ENCODE data around the gene TDRD12. TPM values are rescaled to one million over a fixed set of nuclear protein-coding genes. Genes with fewer than 3 reads are reported as not detected.
A peak's percentile ranks its signal among the peaks of the same experiment; 100 is the strongest.

TDRD12 gene
- total and polyA plus RNA-seq, 2 of the 13 experiments (the other 11 are each of a cell fraction or from before 2014, with no cell fraction given), result 0.03 to 0.40 TPM

- TF ChIP-seq PATZ1 (CRISPR knock-in tag; IDR thresholded peaks at IDR 0.05) (no peak), THYN1 (CRISPR knock-in tag; IDR thresholded peaks at IDR 0.05; ENCODE audit: borderline replicate concordance, low read depth) (no peak), ARID2 (CRISPR knock-in tag; IDR thresholded peaks at IDR 0.05; ENCODE audit: borderline replicate concordance) (no peak), MEF2D (CRISPR knock-in tag; IDR thresholded peaks at IDR 0.05) (no peak), HMGA1 (CRISPR knock-in tag; conservative IDR thresholded peaks at IDR 0.05) (no peak), HOXA9 (CRISPR knock-in tag; IDR thresholded peaks at IDR 0.05; ENCODE audit: borderline replicate concordance) (no peak)
- TF ChIP-seq, protein P1, sequence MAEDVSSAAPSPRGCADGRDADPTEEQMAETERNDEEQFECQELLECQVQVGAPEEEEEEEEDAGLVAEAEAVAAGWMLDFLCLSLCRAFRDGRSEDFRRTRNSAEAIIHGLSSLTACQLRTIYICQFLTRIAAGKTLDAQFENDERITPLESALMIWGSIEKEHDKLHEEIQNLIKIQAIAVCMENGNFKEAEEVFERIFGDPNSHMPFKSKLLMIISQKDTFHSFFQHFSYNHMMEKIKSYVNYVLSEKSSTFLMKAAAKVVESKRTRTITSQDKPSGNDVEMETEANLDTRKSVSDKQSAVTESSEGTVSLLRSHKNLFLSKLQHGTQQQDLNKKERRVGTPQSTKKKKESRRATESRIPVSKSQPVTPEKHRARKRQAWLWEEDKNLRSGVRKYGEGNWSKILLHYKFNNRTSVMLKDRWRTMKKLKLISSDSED (CRISPR knock-in tag; IDR thresholded peaks at IDR 0.05), result no peak
Measured at GRCh38 chr19:32866061-32866460, 146.5 kb downstream of the TDRD12 start (continued).

DNA sequence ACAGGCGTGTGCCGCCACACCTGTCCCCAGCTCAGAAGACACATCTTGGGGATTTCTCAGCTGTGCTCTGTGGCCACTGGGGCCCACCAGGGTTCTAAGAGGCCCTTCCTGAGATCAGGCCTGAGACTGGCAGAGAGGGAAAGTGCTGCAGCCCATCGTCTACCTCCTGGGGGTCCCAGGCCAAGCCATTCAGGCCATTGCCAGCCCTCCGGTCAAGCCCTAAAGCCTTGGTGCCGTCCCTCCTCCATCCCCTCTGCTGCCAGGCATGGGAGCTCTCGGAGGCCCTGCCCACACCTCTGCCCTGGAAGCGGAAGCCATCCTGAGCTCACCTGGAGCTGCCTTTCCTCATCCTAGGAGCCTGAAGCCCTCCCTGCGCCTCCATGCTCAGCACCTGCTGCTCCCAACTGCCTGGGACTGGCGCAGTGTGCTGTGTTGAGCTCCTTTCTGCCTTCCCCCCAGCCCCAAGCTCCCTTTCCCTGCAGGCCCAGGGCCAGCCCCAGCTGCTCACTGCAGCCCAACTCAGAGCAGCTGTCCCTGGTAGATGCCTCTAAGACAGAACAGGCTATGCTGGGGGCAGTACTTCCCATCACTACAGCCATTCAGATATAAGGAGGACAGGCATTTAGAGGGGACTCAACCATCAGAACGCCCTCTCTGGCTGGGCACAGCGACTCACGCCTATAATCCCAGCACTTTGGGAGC lies 147.1 kb downstream of the TDRD12 start:
- Histone ChIP-seq H3K27me3 (ENCODE audit: control insufficient read depth in 1 of 2, insufficient read depth in 2 of 2, low read length in 2 of 2) (no peaks in the 10 kb centered on the region), H3K79me2 (ENCODE audit: insufficient read depth, low read length) (no peaks in the 10 kb centered on the region), H3K9me3 (ENCODE audit: low read length) (no peaks in the 10 kb centered on the region), H2AFZ (ENCODE audit: low read length) (no peak overlapping the region), H3K4me1 (ENCODE audit: insufficient read depth, low read length) (peaks cover 26% of the 10 kb centered on the region), H4K20me1 (ENCODE audit: insufficient read depth, low read length) (no peaks in the 10 kb centered on the region), H3K36me3 (replicated peaks in 1 of 2; ENCODE audit: control insufficient read depth in 1 of 2, insufficient read depth in 2 of 2, low read length in 2 of 2) (peaks cover 3 to 4% of the 10 kb centered on the region in 2 experiments; a peak in 3 of 5 replicates), H3K9ac (ENCODE audit: insufficient read depth, low read depth, low read length) (no peak overlapping the region), H3K27ac (ENCODE audit: extremely low read length, insufficient read depth, low read length) (no peak overlapping the region), H3K4me2 (ENCODE audit: low read depth, low read length) (no peak overlapping the region), H3K4me3 (replicated peaks in 1 of 3; ENCODE audit: insufficient read depth in 1 of 3, low read depth in 2 of 3, low read length in 3 of 3) (no peak overlapping the region)
- CTCF ChIA-PET (ENCODE audit: low intra/inter-chr PET ratio, low total read pairs), result no interaction called here
- POLR2A ChIA-PET, result interaction anchor here (0.5 kb wide), 1 partner anchor 471 kb away, joined by 3 read pairs; no protein-coding TSS in a partner anchor
- WGBS (ENCODE audit: low lambda C conversion rate), result 100% methylated on average over 6 of the region's 12 CpGs
- ATAC-seq (no peak), FAIRE-seq (no peak), DNase-seq (ENCODE audit: low spot score) (no peak)
- in situ Hi-C loops (cut with HindIII; ENCODE audit: extremely low pct_ligation_motif_present, low pct_unique_long_range_greater_than_20kb) (no loop called here), intact Hi-C loops (cut with micrococcal nuclease; ENCODE audit: unreplicated experiment) (no loop called here)
- BruUV-seq (replicated peaks), result no TSS peak
- TF ChIP-seq ELF3 (CRISPR knock-in tag; IDR thresholded peaks at IDR 0.05) (no peak), ZNF883 (CRISPR knock-in tag; IDR thresholded peaks at IDR 0.05; ENCODE audit: not compliant biosample characterization) (peak; percentile 26)
- TF ChIP-seq, protein P2, sequence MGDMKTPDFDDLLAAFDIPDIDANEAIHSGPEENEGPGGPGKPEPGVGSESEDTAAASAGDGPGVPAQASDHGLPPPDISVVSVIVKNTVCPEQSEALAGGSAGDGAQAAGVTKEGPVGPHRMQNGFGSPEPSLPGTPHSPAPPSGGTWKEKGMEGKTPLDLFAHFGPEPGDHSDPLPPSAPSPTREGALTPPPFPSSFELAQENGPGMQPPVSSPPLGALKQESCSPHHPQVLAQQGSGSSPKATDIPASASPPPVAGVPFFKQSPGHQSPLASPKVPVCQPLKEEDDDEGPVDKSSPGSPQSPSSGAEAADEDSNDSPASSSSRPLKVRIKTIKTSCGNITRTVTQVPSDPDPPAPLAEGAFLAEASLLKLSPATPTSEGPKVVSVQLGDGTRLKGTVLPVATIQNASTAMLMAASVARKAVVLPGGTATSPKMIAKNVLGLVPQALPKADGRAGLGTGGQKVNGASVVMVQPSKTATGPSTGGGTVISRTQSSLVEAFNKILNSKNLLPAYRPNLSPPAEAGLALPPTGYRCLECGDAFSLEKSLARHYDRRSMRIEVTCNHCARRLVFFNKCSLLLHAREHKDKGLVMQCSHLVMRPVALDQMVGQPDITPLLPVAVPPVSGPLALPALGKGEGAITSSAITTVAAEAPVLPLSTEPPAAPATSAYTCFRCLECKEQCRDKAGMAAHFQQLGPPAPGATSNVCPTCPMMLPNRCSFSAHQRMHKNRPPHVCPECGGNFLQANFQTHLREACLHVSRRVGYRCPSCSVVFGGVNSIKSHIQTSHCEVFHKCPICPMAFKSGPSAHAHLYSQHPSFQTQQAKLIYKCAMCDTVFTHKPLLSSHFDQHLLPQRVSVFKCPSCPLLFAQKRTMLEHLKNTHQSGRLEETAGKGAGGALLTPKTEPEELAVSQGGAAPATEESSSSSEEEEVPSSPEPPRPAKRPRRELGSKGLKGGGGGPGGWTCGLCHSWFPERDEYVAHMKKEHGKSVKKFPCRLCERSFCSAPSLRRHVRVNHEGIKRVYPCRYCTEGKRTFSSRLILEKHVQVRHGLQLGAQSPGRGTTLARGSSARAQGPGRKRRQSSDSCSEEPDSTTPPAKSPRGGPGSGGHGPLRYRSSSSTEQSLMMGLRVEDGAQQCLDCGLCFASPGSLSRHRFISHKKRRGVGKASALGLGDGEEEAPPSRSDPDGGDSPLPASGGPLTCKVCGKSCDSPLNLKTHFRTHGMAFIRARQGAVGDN (CRISPR knock-in tag; IDR thresholded peaks at IDR 0.05), result 0 out of 2 replicates have a peak, but pooled peaks have one; percentile 12

Measured in HepG2 (cell line).